Sigmoid colon (tissue), 4 donors: Measurements from ENCODE around the gene ZFAND3.

ENCODE experiments used
- CTCF ChIP-seq, 4 experiments: fragments of 450-650 bp in 3 of 4; fragments of 200-600 bp in 1 of 4; IDR thresholded peaks; one replicate each; pipeline ENCODE4 v1.5.1; 2016 to 2019; ENCODE audit warnings: antibody characterized with exemption in 4 of 4, mild to moderate bottlenecking in 3 of 4, moderate library complexity in 2 of 4
- EP300 ChIP-seq, 4 donors: sonication (generic); formaldehyde crosslinking; IDR thresholded peaks; one replicate each; pipeline ENCODE4 v1.6.1; 2017; ENCODE audit warnings: antibody characterized with exemption in 4 of 4

GRCh38 chr6:37926661-37927060 is 107.1 kb downstream of the ZFAND3 start:
- TF ChIP-seq CTCF (IDR thresholded peaks at IDR 0.05) (no peak), EP300 (IDR thresholded peaks at IDR 0.05) (no peak)
